ENCODE data around the gene ZNF25. TPM values are rescaled to one million over a fixed set of nuclear protein-coding genes. Genes with fewer than 3 reads are reported as not detected.
"Not testable (repeated sequence)": the region's sequence is repeated elsewhere in the genome, so short reads cannot be mapped to it uniquely, and the experiment has no call there.

The ZNF25 gene
- 27.5 TPM for total RNA-seq

DNA sequence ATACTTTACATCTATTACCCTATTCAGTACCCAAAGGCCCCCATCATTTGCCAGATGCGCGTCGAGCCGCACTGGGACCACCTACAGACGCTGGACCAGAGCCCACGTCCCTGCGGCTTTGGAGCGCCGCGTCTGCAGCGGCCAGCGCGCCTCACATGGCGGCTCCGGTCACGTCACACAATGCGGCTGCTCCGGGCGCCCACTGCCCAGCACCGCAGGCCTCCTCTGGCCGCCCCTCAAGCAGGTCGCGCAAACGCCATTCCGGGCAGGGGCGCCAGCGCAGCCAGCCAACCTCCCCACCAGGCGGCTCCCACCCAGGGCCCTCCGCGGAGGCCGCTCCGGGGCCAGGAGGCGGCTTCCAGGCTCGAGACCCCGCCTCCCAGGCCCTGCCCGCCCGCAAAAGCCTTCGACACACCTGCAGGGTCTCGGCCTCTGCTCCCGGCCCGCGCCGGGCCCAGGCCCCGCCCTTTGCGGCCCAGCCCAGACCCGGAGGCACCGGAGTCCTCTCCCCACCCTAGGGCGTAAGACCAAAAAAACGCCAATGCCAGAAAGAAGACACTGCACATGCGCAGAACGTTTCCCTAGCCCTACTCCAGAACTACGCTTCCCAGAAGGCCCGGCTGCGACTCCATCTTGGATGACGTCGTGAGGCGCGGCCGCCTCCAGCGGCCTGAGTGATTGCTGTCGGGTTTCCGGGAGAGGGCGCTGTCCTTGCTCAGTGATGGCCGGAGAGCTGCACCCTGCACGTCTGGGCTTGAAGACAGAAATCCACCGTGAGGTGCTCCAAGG is at the start of gene ZNF25:
Gene ZNF25, minus strand, starts transcription at position 557 of the 789 bp plus-strand sequence. CDS start 4,925 bp downstream, outside the sequence.
- DNase-seq, result peak; percentile 99

DNA sequence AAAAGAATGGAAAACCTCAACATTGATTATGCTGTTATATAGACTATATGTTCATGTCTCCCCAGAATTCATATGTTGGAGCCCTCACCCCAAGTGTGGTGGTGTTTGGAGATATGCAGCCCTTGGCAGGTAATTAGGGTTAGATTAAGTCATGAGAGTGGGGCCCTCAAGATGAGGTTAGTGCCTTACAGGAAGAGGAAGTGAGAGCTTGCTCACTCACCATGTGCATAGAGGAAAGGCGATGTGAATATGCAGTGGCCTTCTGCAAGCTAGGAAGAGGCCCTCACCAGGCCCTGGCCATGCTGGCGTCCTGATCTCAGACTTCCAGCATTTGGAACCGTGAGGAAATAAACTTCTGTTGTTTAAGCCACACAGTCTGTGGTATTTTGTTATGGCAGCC is 48.8 kb upstream of the ZNF25 start:
- no peak for DNase-seq

DNA sequence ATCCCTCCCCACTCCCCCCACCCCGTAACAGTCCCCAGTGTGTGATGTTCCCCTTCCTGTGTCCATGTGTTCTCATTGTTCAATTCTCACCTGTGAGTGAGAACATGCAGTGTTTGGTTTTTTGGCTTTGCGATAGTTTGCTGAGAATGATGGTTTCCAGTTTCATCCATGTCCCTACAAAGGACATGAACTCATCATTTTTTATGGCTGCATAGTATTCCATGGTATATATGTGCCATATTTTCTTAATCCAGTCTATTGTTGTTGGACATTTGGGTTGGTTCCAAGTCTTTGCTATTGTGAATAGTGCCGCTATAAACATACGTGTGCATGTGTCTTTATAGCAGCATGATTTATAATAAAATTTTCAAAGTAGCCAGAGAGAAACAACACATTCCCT is 42.7 kb upstream of the ZNF25 start:
- DNase-seq, result not testable (repeated sequence)

DNA sequence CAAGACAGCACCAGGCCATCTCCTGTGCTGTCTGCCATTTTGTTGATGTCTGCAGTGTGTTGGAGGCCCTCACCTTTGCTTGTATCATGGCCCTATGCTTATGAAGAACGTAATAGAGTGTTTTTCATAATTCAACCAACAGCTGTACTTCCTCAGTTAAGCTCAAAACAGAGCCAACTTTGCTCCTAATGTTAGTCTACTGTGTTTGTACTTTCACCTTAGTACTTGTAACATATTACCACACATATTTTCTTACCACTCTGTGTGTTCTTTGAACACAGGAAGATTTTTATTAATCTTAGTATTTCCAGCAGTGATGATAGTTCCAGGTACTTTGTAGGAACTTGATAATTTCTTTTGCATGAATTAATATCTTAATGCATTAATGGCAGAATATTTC is 39.9 kb upstream of the ZNF25 start:
- DNase-seq, result no peak

DNA sequence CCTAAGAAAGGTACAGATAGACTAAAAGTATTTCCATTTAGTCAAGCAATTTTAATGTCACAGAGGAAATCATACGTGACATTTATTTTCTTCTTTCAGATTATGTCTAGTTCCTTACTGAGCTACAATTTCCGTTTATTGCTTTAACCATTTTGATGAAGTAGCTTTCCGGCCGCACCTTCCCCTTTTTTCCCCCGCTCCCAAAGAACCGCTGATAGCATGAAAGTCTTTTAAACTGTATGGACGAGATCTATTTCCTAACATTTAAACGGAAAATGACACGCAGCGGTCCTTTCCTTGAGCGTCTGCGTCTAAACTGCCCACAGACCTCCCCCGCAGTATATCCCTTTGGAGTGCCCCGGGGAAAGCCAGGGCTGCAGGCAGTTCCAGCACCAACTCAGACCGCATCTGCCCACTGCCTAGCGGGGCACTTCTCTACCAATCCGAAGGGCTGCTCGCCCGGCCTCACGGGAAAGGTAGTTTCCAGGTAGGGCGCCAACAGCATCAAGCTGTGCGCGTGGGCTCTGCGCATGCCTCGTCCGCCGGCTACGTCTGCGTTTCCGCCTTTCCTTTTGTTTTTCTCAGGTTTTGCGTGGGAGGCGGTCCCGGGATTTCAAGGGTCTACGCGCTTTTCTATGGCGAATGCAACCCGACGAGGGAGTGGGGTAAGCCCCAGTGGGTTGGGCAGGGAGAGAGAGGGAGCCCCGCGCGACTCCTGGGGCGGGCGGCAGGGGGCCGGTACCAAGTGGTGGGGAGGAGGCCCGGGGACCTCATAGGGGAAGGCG is 33.9 kb upstream of the ZNF25 start, which contains the start of gene ZNF33A:
Gene ZNF33A, plus strand, starts transcription at position 557 of the 785 bp plus-strand sequence. CDS start 1,667 bp downstream, outside the sequence.
- DNase-seq, result peak; percentile 96

DNA sequence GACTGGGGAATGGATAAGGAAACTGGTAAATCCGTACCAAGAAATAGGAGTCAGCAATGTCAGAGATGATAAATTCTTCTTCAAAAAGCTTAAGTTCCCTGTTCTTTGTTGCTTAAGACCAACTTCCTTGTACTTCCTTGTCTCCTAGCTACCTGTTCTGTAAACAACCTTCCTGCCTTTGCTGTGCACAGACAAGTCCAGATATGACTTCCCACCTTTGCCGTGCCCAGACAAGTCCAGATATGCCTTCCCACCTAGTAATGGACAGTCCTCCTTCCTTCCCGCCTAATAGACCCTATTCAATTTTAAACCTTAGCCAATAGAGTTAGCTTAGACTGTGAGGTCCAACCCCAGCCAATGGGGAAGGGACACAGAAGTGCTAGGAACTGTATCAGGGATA is 31.5 kb upstream of the ZNF25 start:
- DNase-seq, result no peak

DNA sequence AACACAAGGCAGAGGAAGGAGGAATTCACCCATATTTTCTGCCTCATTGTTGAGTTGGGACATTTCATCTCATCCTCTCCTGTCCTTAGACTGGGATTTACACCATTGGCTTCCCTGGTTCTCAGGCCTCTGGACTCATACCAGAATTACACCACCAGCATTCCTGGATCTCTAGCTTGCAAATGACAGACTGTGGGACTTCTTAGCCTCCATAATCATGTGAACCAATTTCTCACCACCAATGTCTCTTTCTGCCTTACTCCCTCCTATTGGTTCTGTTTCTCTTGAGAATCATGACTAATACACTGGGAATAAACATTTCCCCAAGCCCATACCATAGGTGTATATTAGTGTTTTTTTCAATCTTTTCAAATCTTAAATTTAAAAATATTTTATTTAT is 31.1 kb upstream of the ZNF25 start:
- no peak for DNase-seq

DNA sequence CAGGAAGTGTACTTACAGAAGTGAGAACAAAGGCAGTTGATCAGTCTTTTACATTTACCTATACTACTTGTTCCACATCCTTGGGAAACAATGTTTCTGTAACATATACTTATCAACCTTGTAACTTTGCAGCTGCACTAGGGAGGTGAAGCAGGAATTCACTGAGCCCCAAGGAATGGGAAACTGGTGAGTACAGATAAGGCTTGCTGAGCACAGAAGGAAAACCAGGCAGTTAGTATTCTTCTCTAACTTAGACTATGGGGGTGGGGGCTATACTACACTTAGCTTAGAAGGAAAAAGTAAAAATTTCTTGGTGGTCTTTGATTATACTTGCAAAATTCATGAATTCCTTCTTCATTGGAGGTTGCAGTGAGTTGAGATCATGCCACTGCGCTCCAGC is 27.1 kb upstream of the ZNF25 start:
- DNase-seq, result no peak

DNA sequence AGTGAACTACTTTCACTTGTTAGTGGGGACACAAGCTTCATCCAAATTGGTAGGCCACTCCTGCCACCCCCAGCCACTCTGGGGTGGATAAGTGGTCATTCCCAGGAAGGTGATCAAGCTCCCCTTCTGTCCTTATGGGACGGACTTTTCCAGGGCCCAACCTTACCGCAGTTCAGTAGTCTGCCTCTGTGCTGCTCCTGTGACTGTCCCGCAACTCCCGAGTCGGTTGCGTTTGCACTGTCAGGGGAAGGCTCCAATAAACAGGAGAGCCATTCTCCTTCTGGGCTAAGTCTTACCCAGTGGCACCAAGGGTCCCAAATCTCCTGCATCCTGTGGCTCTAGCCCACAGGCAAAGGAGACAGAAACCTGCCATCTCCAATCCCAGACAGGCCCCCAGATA is 26.6 kb upstream of the ZNF25 start:
- no peak for DNase-seq

DNA sequence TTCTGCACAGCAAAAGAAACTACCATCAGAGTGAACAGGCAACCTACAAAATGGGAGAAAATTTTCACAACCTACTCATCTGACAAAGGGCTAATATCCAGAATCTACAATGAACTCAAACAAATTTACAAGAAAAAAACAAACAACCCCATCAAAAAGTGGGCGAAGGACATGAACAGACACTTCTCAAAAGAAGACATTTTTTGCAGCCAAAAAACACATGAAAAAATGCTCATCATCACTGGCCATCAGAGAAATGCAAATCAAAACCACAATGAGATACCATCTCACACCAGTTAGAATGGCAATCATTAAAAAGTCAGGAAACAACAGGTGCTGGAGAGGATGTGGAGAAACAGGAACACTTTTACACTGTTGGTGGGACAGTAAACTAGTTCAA is 24.0 kb upstream of the ZNF25 start:
- DNase-seq, result not testable (repeated sequence)

DNA sequence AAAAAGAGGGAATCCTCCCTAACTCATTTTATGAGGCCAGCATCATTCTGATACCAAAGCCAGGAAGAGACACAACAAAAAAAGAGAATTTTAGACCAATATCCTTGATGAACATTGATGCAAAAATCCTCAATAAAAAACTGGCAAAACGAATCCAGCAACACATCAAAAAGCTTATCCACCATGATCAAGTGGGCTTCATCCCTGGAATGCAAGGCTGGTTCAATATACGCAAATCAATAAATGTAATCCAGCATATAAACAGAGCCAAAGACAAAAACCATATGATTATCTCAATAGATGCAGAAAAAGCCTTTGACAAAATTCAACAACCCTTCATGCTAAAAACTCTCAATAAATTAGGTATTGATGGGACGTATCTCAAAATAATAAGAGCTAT is 22.5 kb upstream of the ZNF25 start:
- not testable (repeated sequence) for DNase-seq

DNA sequence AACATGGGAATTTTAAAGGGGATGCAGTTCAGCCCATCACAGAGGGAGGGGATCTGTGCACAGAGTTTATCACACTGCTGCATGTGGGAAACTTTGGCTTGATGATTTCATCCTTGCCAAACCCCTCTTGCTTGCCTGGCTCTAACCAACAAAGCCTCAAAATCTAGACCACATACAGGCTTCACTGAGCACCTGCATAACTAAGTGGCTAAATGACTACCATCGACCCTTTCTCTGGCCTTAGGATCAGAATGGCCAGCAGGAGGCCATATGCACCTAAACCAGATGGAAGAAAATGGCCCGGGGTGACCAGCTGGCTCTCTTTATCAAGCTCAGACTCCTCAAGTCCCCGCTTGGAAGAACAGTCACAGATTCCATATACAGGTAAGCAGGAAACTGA is 15.6 kb upstream of the ZNF25 start:
- no peak for DNase-seq

DNA sequence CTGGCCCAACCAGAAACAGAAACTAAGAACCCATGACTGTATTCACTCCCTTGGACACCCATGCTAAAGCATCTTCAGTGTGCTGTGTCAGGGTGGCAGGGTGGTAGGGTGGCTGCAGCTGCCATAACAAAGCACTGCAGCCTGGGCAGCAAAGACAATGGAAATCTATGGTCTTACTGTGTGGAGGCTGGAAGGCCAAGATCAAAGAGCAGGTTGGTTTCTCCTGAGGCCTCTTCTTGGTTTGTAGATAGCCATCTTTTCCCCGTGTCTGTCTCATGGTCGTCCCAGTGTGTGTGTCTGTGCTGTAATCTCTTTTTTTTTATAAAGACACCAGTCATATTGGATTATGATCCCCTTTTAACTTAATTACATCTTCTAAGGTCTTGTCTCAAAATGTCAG is 15.2 kb upstream of the ZNF25 start:
- DNase-seq, result no peak

DNA sequence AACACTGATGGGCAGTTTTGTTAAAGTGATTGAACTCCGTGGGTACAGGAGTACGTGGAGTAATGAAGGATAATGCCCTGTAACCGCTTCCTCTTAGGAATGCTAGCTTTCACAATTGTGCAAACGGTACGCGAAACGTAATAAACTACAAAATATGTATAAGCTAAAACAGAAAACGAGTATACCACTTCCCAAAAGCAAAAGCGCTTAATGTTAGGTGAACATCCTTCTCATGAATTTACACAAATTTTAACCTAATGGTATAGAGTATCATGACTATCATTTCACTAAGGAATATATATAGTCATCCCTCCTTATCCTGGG is 395 bp upstream of the ZNF25 start:
- DNase-seq, result no peak

DNA sequence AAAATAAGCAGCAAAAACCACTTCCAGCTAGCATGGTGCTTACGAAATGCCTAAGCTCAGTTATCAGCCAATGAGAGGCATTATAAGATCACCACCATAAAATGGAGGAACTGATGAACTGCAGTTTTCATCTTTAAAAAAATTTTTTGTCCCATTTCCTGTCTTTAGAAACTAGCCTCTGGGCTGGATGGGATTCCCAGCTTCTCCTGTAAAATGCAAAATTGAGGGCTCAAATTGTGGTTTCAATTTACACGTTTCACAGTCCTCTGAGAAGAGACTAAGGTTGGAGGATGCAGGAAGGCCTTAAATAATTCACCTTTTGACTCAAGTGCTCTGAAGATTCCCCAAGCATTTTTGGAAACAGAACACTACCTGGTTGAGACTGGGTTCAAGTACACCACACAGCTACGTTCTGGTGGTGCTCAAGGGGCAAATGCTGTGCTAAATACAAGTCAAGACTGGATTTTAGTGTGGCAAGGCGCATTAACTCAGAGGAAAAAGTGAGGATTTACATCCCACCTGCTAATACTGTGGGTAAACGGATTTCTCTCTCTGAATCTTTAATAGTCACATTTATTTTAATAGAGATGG is 951 bp downstream of the ZNF25 start:
- DNase-seq, result peak; percentile 39

DNA sequence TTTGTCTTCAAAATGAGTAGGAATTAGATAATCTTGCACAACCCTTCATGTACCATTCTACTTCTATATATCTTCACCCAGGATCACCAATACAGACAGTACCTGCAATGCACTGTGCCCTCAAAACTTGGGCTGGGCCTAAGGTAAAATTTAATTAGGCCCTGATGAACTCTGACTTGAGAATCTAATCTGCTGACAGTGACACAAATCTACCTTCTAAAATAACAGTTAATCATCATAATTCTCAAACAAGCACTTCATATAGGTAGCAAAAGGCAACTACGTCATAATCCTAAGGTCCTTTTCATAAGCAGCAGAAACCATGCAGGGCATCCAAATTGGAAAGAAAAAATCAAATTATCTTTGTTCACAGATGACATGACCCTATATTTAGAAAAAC is 4.1 kb downstream of the ZNF25 start:
- no peak for DNase-seq

DNA sequence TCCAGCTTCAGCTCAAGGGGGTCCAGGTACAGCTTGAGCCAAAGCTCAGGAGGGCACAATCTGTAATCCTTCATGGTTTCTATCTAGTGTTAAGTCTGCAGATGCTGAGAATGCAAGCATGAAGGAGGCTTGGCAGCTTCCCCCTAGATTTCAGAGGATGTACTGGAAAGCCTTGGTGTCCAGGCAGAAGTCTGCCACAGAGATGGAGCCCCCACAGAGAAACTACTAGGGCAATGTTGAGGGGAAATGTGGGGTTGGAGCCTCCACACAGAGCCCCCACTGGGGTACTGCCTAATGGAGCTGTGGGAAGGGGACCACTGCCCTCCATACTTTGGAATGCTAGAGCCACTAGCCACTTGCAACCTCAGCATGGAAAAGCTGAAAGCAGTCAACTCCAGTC is 11.4 kb downstream of the ZNF25 start:
- DNase-seq, result no peak

DNA sequence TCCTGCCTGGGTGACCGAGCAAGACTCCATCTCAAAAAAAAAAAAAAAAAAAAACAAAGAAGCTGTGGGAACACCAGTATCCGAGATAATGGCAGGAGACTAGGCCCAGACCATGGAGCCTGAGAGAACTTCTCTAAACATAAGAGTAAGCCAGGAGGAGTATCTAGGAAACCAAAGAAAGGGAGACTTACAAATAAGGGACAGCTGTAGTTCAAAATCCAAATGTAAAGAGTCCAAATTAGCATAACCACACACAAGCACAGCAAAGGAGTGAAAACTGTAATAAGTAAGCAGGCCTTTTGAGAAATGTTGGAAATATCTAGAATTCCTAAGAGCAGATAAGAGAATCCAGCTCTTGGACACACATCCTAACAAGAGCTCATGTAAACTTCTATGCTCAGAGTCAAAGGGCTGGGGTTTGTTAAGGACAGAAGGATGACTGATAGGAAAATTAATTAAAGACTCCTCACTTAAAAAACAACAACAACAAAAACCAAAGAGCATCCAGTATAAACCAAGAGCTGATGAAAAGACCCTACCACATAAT is 15.8 kb downstream of the ZNF25 start:
- no peak for DNase-seq

DNA sequence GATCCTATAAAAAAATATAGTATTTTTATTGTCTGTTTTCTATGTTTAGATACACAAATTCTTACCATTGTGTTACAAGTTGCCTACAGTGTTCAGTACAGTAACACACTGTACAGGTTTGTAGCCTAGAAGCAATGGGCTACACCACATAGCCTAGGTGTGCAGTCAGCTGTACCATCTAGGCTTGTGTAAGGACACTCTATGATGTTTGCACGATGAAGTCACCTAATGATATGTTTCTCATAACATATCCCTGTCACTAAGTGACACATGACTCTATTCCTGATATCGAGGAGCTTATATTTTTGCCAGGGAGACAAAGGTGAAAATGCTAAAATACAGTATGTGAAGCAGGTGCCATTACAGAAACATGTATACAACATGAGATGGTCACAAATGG is 18.6 kb downstream of the ZNF25 start:
- no peak for DNase-seq

DNA sequence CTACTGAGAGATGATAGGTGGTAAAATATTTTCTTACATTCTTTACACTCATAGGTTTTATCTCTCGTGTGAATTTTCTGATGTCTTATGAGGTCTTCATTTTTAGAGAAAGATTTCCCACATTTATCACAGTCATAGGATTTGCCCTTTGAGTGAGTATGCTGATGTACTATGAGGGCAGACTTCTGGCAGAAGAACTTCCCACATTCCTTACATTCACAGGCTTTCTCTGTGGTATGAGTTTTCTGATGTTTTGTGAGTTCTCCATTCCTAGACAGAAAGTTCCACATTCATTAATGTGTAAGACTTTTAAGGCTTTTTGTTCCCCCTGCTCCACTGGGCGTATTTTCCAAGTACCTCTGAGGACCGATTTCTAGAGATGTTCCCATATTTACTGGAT is 23.5 kb downstream of the ZNF25 start:
- DNase-seq, result no peak

DNA sequence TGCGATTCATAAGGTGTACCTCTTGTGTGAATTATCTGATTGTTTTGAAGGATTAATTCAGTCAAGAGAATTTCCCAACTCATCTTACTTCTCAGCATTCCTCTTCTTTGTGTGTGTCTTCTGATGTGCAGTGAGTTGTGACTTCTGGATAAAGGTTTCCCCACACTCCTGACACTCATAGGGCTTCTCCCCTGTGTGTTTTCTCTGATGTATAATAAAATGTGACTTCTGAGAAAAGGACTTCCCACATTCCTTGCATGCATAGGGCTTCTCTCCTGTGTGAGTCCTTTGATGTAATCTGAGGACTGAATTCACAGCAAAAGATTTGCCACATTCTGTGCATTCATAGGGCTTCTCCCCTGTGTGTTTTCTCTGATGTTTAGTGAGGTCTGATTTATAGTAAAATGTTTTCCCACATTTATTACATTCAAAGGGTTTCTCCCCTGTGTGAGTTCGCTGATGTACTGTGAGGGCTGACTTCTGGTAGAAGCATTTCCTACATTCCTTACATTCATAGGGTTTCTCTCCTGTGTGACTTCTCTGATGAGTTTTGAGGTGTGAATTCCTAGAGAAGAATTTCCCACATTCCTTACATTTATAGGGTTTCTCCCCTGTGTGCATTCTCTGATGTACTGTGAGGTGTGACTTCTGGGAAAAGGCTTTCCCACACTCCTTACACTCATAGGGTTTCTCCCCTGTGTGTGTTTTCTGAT is 24.2 kb downstream of the ZNF25 start:
- no peak for DNase-seq

DNA sequence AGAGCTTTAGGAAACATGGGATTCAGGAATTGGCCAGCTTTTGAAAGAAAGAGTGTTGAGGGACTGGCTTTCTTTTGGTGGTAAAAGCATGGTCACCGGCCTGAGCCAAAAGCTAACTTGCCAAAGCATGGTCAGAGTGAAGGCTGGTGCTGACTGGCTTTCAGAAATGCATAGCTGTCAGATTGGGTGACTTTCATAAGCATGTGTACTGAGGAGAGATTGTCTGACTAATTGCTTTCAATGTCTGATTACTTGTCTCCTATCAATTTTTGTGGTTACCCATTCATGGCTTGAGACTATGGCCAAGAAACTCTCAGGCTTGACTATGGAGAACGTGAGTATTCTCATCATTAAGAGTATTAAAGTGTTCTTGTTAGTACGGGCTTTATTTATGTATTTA is 28.2 kb downstream of the ZNF25 start:
- no peak for DNase-seq
